ENCODE results near the gene VAC14.
A peak's percentile ranks its signal among the peaks of the same experiment; 100 is the strongest.

The VAC14 gene

DNA sequence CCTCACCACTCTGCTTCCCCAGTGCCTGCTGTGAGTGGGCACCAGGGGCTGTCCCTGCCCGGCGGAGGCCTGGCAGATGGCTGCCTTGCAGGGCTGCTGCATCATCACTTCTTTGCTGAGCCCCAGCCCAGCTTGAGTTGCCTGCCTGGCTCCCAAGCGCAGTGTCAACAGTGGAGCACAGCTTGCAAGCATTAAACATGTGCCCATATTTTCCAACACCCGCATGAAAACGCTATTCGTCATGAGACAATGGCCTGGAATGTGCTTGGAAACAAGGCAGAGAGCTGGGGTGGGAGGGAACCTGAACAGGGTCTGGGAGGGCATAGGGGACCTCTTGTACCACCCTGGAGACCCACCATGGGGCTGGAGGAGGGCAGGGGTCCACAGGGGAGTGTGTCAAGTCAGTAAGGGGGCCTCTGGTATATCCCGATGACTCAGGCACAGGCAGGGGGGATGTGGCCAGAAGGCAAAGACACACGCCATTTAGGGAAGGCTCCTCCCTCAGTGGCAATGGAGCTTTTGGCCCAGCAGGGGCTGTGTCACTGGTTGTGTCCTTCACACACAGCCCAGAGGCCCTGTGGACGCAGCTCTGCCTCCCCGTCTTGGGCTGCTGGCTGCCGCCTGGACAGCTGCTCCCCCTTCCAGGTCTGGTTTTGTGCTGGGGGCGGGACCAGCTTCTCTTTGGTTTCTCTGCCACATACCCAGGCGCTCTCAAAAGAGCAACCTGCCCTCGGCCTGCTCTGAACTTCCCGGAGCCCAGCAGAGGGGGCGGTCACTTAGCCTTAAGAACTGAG, 97.7 kb downstream of the VAC14 start:
- DNase-seq, result peak; percentile 21 to 57 (median 27)

DNA sequence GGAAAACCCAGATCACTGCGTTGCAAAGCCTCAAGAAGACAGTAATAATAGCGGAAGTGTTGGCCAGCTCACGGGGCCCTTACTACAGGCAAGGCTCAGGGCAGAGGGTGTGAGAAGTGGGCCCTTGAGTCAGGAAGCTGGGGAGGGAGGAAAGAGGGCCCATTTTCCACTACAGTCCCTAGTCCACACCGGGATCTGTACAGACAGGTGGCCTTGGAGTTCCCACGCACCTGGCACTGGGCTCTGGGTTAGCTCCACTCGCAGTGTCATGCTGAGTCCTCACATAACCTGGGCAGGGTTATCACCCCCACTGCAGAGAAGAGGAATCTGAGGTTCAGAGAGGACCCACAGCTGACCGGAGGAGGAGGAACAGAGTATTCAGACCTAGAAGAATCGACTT, 98.3 kb downstream of the VAC14 start:
- DNase-seq, result no peak

DNA sequence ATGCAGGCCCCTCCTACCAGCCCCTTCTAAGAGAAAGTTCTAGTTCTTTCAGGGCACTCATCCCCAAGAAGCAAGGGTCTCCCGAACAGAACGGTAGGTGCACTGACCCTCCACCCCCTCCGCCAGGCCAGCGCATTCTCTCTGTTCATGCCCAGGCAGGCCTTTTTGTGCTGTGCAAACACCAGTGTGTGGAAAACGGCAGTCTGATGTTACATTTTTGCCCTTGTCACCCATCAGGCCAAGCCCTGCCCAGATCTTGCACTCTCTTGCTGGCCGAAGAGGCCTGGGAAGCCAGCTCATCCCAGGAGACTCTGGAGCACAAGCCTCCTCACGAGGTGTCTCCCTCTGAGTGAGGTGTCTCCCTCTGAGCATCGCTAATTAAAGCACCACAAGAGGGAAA, 99.0 kb downstream of the VAC14 start:
- no peak for DNase-seq

DNA sequence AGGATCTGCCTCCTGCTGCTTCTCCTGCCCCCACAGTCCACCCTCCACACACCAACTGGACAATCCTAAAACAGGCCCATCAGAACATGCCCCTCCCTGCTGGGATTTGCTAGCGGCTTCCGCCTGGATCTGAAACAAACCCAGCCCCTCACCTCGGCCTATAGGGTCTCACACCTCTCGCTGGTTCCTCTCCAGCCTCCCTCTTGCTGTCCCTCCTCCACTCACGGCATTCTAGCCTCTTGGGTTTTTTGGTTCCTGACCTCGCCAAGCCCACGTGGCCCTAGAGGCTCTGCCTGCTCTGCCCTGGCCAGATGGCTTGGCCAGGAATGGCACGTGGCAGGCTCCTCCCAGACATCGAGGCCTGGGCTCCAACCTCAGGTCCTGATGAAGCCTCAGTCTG, 99.4 kb downstream of the VAC14 start:
- DNase-seq, result no peak

DNA sequence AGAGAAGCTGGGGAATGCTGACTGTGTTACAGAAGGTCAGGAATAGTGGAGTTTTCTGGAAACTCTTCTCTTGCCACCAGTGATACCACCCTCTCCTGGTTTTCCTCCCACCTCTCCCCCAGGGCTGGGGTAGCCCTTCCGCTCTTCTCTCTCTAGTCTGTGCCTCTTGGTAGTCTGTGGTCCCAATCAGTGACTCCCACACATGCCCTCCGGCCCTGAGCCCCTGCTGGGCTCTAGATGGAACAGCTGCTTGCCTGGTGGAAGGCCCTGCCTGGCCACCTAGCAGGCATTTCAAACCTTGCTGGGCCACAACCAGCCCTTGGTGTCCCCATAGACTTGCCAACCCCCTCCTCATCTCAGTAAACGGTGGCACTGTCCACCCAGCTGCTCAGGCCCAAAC, 99.9 kb downstream of the VAC14 start:
- no peak for DNase-seq

DNA sequence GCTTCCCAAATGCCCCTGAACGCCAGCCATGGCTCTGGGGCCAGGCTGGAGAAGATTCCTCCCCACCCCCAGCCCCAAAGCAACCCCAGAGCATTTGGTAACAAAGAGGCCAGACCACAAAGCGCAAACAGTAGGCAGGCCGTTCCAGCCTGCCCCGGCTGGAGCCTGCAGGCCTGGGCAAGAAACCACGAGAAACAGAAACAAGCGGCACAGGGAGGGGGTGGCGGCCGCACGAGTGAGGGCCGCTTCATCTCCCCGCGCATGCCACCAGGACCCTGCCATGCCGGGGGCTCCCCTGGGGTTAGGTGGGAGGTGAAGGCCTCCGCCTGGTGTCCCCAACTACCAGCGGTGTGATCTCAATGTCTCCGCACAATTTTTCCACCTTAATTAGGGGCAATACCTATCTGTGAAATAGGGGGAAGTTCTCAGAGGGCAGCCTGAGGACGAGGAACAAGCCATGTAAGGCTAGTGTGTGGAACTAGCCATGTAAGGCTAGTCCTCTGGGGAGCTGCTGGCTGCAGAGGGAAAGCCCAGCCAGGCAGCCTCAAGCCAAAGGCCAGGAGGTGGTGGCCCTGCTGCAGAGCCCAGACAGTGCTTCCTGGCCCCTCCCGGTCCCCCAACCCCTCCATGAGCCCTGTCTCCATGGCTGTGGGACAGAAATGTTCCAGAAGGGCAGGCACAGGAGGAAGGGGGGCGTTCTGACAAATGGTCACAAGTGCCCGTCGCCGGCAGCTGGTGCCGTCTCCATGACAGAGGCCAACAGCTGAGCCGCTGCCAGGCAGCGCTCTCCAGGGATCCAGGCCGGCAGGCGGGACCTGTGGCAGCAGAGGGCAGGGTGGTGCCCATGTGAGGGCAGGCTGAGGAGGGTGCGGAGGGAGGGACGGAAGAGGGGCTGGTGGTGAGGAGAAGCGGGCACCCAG, 100.6 kb downstream of the VAC14 start:
- DNase-seq, result peak; percentile 22 to 47 (median 25)

DNA sequence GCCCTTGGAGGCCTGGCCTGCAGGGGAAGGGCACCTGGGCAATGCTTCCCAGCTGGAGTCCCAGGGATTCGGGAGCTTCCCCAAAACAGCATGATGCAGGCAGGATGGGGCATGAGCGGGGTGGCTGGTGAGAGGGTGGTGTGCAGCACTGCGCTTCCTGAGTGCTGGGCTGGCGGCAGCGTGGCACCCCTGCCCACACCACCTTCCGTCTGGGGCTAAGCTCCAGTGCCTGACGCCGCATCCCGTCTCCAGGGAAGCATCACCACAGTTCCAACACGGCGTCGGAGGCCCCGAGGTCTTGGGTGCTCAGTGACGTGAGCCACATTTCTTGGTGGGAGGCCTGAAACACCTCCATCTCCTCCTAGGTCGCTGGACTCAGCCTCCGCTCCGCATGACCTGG, 101.3 kb downstream of the VAC14 start:
- no peak for DNase-seq

DNA sequence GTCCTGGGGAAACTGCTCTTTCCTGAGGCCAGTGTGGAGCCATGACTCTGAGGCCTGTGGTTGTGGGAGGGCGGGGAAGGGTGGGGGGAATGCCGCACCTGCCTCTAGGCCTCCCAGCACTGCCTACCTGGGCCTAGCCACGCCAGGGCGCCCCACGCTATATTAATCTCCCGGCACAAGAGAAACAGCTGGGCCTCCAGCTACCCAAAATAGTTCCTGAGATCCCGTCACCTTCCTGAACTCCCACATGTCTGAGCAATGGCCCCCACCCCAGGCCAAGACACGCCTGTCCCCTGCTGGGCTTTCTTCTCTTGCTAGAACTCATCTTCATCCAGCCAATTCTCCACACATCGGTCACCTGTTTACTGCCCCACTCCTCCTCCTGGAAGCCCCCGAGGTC, 102.1 kb downstream of the VAC14 start:
- DNase-seq, result no peak

DNA sequence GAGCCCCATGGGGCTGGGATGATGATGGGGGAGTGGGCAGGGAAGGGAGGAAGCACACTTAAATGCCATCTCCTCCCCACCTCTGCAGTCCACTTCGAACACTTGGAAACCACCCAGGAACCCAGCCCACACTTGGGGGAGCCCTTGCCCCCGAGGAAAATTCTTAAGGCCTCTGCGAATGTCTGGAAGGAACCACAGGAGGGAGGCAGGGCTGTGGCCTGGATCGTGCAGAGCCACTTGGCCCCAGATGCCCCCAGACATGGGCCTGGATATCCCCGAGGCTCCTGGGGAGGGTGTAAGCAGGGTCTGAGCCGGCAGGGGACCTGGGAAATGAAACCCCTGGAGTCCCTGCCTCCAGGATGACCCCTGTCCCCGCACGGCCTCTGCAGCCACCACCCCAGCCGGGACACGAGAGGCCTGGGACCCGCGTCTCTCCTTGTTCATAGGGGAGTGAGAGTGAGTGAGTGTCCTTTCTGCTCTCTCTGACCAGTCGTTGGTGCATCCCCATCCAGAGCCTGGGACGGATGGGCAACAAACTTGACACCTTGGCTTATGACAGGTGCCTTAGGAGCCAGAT, 103.3 kb downstream of the VAC14 start:
- no peak for DNase-seq

DNA sequence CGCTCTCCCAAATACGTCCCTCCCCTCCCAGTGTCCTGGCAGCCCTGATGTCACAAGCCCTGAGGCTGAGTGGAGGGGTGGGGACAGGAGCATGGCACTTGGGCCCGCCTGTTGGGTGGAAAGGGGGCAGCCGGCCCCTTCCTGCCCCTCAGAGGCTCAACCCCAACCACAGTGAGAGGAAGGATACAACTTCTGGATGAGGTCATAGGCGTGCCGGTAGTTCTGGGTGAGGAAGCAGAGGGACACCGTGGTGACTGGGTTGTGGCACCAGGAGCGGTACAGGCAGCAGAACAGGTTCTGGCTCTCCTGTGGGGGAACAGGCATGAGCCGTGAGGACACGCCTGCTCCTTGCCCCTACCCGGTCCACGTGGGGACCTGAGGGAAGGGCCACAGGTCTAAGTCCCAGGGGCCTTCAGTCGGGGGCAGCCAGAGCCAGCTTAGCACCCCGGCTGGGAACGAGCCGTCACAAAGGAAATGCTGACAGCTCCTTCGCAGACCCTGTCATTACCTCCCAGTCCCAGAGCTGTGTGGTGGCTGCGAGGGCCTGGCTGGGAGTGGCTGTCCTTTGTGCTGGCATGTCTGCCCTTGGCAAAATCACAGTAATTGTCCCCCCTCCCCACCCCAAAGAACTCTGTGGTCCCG, 103.9 kb downstream of the VAC14 start:
- DNase-seq, result no peak

DNA sequence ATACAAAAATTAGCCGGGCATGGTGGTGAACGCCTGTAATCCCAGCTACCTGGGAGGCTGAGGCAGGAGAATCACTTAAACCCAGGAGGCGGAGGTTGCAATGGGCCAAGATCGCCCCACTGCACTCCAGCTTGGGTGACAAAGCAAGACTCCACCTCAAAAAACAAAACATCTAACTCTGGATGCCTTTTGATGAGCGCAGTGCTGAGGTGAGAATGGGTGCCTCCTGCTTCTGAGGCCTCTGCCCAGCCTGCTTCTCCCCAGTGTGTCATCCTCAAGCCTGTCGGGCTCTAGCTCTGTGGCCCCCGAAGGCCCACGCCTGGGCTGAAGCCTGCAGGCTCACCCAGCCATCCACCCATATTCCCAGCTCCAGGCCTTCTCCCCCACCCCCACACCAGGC, 104.6 kb downstream of the VAC14 start:
- no peak for DNase-seq

DNA sequence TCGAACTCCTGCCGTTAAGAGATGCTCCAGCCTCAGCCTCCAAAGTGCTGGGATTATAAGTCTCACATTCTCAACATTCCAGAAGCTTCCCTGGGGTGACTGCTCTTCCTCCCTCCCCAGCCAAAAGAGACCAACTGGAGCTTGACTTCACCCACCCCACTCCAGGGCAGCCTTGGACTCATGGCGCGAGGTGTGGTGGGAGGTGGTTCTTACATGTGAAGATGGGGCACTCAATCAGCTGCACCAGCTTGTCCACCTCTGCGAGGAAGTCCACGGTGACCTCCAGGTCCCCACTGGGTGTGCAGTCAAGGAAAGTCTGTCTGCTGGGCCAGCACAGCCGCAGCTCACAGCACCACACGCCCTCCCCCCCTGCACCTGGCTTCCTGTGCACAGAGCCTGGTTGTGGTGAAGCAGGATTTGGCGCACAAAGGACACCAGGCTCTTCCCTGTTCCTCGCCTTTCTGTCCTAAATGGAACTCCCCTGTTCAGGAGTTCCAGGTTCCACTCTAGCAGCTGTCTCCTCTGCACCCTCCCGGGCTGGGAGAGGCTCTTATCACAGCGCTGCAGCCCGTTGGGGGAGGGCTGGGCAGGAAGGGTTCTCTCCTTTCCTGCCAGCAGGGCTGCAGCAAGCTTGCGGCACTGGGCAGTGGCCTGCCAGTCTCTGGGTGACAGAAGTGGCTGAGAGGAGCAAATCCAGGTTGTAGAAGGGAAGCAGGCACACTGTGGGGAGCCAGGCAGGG, 105.5 kb downstream of the VAC14 start:
- no peak for DNase-seq

DNA sequence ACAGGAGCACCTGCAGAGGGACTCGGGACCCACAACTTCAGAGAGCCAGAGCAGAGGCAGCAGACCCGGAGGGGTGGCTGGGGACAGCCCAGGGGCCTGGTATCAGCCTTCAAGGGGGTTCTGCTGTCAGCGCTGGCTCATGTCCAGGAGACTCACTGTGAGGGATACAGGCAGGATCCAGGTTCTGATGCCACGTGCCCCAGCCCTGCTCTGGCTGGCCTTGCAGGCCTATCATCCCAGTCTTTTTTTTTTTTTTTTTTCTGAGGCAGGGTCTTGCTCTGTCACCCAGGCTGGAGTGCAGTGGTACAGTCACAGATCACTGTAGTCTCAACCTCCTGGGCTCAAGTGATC, 106.1 kb downstream of the VAC14 start:
- no peak for DNase-seq

DNA sequence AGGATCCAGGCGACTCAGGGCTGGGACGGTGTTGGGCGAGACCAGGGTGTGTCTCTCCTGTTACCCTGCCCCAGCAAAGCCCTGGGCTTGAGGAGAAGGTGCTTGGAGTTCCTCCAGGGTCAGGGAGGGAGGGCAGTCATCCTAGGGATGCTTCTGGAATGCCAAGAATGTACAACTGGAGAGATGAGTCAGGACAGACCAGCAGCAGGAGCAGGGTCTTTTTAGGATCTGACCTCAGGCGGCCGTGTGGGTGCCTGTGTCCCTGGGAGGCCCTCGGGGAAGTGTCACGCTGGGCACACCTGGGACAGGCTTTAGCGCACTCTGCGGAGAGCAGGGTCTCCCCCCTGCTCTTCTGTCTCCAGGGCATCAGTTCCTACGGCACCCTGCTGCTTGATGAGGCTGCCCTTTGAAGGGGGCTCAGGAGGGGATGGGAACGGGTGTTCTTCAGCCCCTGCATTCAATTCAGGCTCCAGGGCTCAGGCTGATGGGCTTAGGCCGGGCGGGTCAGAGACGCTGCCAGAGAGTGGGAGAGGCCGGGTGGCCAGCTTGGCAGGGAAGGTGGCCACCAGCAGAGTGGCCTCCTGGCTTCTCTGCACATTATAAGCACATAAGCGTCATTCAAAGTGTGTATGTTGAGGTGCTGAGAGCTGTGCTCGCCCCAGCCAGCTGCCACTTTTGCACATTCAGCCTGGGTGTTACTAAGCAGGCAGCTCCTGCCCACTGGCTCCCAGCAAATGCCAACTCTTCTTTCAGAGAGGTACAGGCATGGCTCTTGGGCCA, 106.7 kb downstream of the VAC14 start:
- no peak for DNase-seq

DNA sequence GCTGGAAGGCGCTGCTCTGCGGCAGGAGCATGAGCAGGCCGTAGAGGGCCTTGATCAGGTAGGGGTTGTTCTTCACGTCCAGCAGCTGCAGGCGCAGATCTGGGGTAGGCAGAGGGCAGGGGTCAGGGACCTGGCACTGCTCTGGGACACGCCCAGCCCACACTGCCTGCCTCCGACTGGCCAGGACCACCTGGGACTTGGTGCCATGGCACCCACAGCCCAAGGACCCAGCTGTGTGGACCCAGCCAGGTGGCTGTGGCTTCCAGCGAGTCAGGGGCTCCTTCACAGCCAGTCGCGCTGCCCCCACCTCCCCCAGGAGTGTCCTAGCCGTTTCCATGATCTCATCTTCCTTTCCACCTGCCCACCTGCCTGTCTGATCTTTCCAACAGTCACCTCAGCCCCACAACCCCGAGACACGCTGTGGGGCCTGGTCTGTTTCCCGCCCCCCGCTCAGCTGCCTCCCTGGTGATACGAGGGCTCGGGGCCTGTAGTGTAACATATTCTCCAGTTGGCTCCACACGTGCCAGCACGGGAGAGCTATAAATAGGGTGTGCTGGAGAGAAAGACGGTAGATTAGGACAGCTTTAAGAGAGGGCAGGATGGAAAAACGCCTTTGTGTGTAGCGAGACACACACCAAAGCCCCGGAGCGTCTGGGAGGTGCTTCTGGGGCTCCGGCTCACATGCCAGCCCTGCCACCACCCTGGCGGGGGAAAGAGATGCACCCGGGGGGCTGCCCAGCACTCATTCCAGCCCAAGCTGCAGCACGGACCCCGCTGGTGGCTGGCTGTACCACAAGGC, 107.9 kb downstream of the VAC14 start:
- no peak for DNase-seq

DNA sequence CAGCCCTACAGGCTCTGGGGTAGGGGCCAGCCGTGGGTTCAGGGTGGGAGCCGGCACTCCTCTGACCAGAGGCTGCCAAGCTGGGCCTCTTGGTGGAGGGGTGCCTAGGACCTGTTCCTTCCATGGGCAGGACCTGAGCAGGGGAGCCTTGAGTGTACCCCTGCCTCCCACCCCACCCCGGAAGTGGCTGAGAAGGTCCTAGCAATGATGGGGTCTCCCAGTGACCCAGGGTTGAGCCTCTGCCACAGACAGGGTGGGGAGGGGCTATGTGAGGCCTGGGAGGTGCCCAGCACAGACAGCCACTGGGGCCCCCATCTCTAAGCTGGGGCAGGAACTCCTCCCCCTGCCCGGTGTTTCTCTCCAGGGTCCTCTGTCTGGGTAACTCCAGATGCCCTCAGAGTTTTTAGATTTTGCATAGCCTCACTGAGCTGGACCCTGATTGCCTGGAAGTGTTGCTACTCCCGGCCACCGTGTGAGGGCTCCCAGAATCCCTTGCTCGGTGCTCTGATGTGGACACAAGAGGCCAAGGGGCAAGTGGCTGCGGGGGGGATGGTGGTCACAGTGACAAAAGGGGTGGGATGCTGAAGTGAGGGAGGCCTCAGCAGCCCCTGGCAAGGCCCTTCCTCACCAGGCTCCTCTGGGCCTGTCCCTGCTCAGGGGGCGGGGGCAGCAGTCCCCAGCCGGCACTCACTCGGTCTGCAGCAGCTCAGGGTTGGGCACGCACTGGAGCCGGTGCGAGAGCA, 108.7 kb downstream of the VAC14 start:
- DNase-seq, result no peak

DNA sequence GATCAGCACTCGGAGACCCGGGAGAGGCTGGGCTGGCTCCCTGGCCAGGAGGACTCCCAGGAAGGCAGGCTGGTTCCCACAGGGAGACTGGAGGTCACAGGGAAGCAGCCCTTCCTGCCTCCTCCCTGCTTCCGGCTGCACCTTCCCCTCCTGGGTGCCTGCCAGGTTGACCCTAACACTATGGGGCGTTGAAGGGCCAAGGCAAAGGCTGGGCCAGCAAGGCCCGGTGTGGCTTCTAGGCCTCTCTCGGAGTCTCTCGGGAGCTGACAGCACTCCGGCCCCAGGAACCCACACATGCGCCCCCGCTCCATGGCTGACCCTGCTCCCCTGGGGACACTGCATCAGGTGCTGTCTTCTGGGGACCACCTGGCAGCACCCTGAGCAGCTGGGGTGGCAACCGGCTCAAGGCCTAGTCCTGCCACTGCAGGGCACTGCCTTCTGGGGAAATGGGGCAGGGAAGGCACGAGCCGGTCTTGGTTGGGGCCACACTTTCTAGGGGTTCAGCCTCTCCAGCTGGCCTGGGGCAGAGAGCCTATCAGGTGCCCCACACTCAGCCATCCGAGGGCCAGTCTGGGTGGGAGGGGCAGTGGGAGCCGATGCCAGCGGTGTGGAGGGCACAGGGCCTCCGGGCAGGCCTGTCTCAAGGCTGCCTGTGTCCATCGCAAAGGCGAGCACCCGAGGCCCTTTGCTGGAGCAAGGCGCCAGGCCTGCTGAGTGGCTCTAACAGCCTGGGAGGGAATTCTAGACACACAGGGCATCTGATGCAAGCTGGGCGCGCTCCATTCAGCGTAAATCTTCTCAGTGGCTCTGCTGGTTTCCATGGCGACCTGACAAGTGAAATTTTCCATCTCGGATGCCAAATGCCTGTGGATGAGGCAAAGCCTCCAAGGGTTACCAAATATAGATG, 109.5 kb downstream of the VAC14 start:
- DNase-seq, result no peak

DNA sequence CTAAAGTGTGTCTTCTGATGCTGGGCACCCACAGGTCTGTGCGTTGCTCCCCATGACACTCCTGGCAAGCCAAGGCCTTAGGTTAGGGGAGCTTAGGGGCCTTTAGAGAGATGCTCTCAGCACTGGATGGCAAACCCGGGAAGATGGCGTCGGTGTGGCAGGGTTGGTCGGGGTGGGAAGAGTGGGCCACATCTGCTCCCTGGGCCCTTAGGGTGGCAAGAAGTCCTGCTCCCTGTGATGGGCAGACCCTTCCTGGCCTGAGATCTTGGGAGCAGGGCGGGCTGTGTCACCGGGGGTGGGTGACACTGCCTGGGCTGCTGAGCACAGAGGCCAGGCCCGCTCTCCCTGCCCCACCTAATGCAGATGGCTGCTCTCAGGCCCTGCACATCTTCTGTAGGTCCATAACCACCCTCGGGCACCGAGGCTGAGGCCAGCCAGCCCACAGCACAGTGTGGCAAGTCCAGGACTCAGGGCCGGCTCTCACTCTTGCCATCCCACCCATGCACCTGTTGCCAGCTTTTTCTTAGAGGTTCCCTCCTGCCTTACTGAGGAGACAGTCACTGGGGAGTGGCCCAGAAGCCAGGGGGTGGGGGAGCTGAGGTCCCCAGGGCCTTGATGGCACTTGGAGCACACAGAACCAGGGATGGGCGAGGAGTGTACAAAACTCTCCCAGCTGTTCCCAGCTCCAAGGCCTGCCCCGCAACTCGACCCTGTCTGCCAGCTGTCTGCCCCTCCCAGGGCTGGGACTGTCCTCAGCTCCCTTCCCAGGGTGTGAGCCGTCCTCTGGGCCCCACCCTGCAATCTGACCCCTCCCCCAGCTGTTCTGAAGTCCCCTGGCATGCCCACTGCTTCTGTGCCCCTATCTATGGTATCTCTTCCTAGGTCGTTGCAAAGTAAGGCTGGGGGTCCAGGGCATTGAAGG, 110.7 kb downstream of the VAC14 start:
- DNase-seq, result no peak

Measured in suppressor macrophage treated with lipopolysaccharide for 1 hour (primary cell).